GM12865 (cell line): Measurements from ENCODE around the gene E2F7.

Experiments
- DNase-seq: peaks from one replicate; pipeline ENCODE4 v3.0.0; 2010; ENCODE audit warnings: low read depth
- H3K4me3 ChIP-seq: 2 replicates; pipeline ENCODE4 v1.5.1; 2011; ENCODE audit warnings: mild to moderate bottlenecking, low read depth, low read length, control low read depth
- CTCF ChIP-seq: IDR thresholded peaks from 2 replicates; pipeline ENCODE4 v1.5.1; 2011; ENCODE audit warnings: low read length, control low read depth, low read depth, inconsistent platforms; ENCODE audit not compliant: insufficient read depth; ENCODE audit errors: missing control alignments

The E2F7 gene

GRCh38 chr12:76976777-76977382 is 88.5 kb downstream of the E2F7 start:
- no peak for TF ChIP-seq CTCF
- DNase-seq: no peak
- H3K4me3 ChIP-seq: no peak overlapping the region
